GM13976 (cell line): ENCODE results near the gene FLRT3.

ENCODE experiments used
- DNase-seq: peaks from one replicate; pipeline ENCODE4 v3.0.0; 2012; ENCODE audit warnings: low spot score
- CTCF ChIP-seq: IDR thresholded peaks from 2 replicates; pipeline ENCODE4 v1.5.1; 2012; ENCODE audit warnings: borderline replicate concordance, mild to moderate bottlenecking; ENCODE audit not compliant: insufficient read depth; ENCODE audit errors: extremely low read depth, missing control alignments, control extremely low read depth
- in situ Hi-C: fragments of 300-500 bp; cut with MboI; formaldehyde crosslinking; loops from one replicate; pipeline ENCODE4 v1.12.0; 2022; ENCODE audit warnings: low sequenced_read_pairs, mixed read lengths, inconsistent platforms; ENCODE audit not compliant: unreplicated experiment

The FLRT3 gene

DNA sequence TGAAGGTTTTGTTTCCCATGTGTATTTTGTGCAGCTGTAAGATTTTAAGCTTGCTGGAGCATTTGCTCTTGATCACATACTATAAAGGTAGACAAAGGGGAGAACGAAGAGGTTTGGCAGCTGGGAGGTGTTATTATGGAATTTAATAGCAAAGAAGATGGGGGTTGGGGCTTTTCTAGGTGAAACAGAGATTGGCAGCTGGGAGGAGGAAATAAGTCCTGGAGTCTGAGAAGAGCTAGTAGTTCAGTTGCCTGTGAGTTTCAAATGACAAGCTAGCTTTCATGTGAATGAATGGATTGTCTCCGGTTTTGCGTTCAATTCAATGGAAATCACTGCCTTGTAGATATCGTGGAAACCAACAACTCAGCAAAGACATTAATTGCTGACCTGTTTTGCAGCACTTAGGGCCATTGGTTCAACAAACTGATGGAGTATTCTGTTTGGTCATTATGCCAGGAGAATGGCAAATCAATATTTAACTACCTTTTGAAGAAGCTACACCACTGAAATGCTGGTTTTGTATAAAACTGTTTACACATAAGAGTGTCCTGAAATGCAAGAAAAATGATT lies 38.1 kb upstream of the FLRT3 start:
- no peak for TF ChIP-seq CTCF
- no peak for DNase-seq
- in situ Hi-C loops, result no loop called here

DNA sequence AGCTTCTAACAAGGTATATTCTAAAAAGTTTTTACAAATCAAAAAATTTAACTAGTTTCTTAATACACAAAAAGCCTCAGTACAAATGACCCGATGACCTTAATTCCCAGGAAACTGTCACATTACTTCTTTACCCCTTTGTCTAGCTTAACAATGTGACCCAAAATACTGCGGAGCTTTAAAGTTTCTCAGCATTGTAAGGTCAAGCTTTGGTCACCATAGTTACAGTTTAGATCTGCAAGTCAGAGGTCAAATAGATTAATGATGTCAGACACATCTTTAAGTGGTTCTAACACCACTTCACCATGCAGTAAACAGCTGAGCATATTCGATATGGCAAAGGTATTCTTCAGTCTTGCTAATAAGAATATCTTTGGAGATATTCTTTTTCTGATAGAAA lies 36.8 kb upstream of the FLRT3 start:
- no peak for DNase-seq
- in situ Hi-C loops, result no loop called here
- no peak for TF ChIP-seq CTCF

- TF ChIP-seq CTCF, result no peak
- in situ Hi-C loops, result no loop called here
- no peak for DNase-seq
Observed at GRCh38 chr20:14361509-14362345, 24.3 kb upstream of the FLRT3 start.

- DNase-seq, result no peak
- in situ Hi-C loops, result no loop called here
- TF ChIP-seq CTCF, result no peak
Observed at GRCh38 chr20:14360416-14360815, 23.0 kb upstream of the FLRT3 start.

DNA sequence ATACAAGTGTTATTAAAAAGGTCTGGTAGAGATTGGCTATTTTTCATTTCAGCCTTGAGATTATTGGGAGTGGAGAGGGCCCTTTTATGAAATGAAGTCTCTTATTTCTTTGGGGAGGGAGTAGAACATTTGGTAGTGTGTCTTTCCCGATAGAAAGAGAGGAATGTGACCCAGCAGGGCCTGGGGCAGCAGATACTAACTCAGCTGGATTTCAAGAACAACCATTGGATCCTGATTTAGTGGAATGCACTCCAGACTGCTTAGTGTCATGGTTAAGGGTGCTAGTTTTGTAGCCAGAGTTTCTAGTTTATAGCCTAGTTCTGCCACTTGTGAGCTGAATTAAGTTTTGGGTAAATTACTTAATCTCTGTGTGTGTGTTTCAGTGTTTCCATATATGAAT lies 18.4 kb upstream of the FLRT3 start:
- TF ChIP-seq CTCF, result no peak
- in situ Hi-C loops, result no loop called here
- no peak for DNase-seq

DNA sequence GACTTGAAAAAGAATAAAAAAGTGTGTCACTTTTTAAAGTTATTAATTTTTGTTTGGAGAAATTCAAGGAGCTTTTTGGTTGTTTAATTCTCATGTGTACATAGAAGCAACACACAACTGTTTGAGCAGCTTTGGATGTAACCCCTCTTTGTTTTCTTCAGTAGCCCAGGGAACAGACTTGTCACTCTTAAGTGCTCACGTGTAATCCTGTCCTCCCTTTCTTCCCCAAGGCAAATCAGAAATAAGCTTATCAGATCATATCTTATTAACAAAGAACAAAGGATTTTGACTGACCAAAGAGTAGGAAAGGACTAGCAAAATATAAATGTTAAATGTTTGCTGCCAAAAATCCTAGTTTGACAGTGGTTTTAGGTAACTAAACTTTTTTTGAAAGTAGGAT lies 7.3 kb upstream of the FLRT3 start:
- in situ Hi-C loops, result loop anchor here (25.0 kb wide), 2 partner anchors 893 to 1318 kb away; no protein-coding TSS in a partner anchor

More for the DNA sequence above, 7.3 kb upstream of the FLRT3 start:
- TF ChIP-seq CTCF, result no peak
- no peak for DNase-seq
